K562 (cell line): Measurements from ENCODE around the gene LRP3. TPM values are rescaled to one million over a fixed set of nuclear protein-coding genes. Genes with fewer than 3 reads are reported as not detected.

Experiments
- ATAC-seq: fragments of 200-7000 bp; cut with Tn5 transposase; 3 replicates; pipeline ENCODE4 v1.9.1; 2020; ENCODE audit warnings: moderate library complexity
- BruUV-seq: library from RNA; stranded (reverse); fragments of 400-500 nt; replicated peaks from 2 replicates; lab custom pipeline; 2021; lab: Mats Ljungman, UMichigan
- CTCF ChIA-PET: fragments of 300-600 bp; formaldehyde crosslinking; extraction: SDS; loops from one replicate; lab custom pipeline; 2021; ENCODE audit warnings: low intra/inter-chr PET ratio; lab: Yijun Ruan, JAX
- POLR2A ChIA-PET: fragments of 300-600, 350-650 bp; sonication (Branson Sonifier 250); formaldehyde crosslinking; extraction: SDS; loops from one replicate; lab custom pipeline; 2021; ENCODE audit warnings: antibody characterized with exemption, inconsistent platforms; lab: Yijun Ruan, JAX
- DNase-seq, 4 experiments: peaks; one replicate each; pipeline versions ENCODE4 v3.0.0 to v3.0.0-alpha.2; 2011 to 2018; ENCODE audit warnings: low spot score in 3 of 4, mixed read lengths in 3 of 4; ENCODE audit errors: extremely low read depth in 1 of 4
- FAIRE-seq: peaks from 2 replicates; lab custom pipeline; 2011; peaks lifted over from hg19 to GRCh38; lab: Jason Lieb, UNC
- H2AFZ ChIP-seq: 2 replicates; pipeline ENCODE4 v1.6.0; 2011; ENCODE audit warnings: low read depth, low read length, control low read depth, inconsistent platforms
- H3K27ac ChIP-seq: fragments of 200-600 bp; 3 replicates; pipeline ENCODE4 v1.8.0; 2011; ENCODE audit warnings: low read depth, mild to moderate bottlenecking, control low read depth, inconsistent platforms, low read length, moderate library complexity, mixed read lengths; ENCODE audit errors: extremely low read depth
- H3K27me3 ChIP-seq, 2 experiments: fragments of 300-600 bp in 1 of 2; 2 replicates in 1 of 2; 3 replicates in 1 of 2; pipeline versions ENCODE4 v1.6.0 to v1.8.0; 2011; ENCODE audit warnings: inconsistent platforms in 2 of 2, low read length in 2 of 2, mild to moderate bottlenecking in 1 of 2, mixed read lengths in 1 of 2, moderate library complexity in 1 of 2; ENCODE audit not compliant: control insufficient read depth in 2 of 2, insufficient read depth in 2 of 2
- H3K36me3 ChIP-seq: fragments of 300-600 bp; 3 replicates; pipeline ENCODE4 v1.8.0; 2011; ENCODE audit warnings: mild to moderate bottlenecking, low read length, inconsistent platforms; ENCODE audit not compliant: control insufficient read depth, insufficient read depth
- H3K4me1 ChIP-seq, 2 experiments: fragments of 200-600 bp in 1 of 2; replicated peaks in 1 of 2; 2 replicates in 1 of 2; 3 replicates in 1 of 2; pipeline versions ENCODE4 v1.5.1 to v1.8.0; 2011; ENCODE audit warnings: inconsistent platforms in 2 of 2, low read length in 2 of 2, mild to moderate bottlenecking in 1 of 2, mixed read lengths in 1 of 2, moderate library complexity in 1 of 2; ENCODE audit not compliant: control insufficient read depth in 2 of 2, insufficient read depth in 2 of 2
- H3K4me2 ChIP-seq: 2 replicates; pipeline ENCODE4 v1.6.1; 2011; ENCODE audit warnings: low read length, control low read depth, inconsistent platforms, mixed read lengths; ENCODE audit not compliant: insufficient read depth
- H3K4me3 ChIP-seq: fragments of 200-600 bp; sonication (generic), shearing (Covaris generic); 2 replicates; pipeline ENCODE4 v1.5.1; 2016; ENCODE audit warnings: control low read depth, inconsistent platforms
- H3K79me2 ChIP-seq: fragments of 200-600 bp; 3 replicates; pipeline ENCODE4 v1.8.0; 2011; ENCODE audit warnings: low read length, inconsistent platforms; ENCODE audit not compliant: control insufficient read depth, insufficient read depth
- H3K9ac ChIP-seq, 2 experiments: 2 replicates each; pipeline versions ENCODE4 v1.6.0 to v1.6.1; 2011; ENCODE audit warnings: low read depth in 2 of 2, low read length in 2 of 2, control low read depth in 1 of 2, inconsistent platforms in 1 of 2, mild to moderate bottlenecking in 1 of 2, mixed read lengths in 1 of 2; ENCODE audit not compliant: insufficient read depth in 1 of 2
- H3K9me1 ChIP-seq: one replicate; pipeline ENCODE4 v1.6.0; 2011; ENCODE audit warnings: inconsistent platforms, mild to moderate bottlenecking, low read length, moderate library complexity; ENCODE audit not compliant: control insufficient read depth, insufficient read depth
- H3K9me3 ChIP-seq: replicated peaks from 2 replicates; pipeline ENCODE4 v1.5.1; 2011; ENCODE audit warnings: low read depth, low read length, inconsistent platforms; ENCODE audit not compliant: control insufficient read depth, insufficient read depth
- H4K20me1 ChIP-seq: replicated peaks from 2 replicates; pipeline ENCODE4 v1.6.1; 2011; ENCODE audit warnings: low read length, inconsistent platforms, mixed read lengths; ENCODE audit not compliant: control insufficient read depth, insufficient read depth
- CBX3 ChIP-seq, 2 experiments: IDR thresholded peaks; 1 replicate in 1 of 2; 2 replicates in 1 of 2; pipeline ENCODE4 v1.6.1; 2012; ENCODE audit warnings: inconsistent platforms in 2 of 2, low read length in 2 of 2, borderline replicate concordance in 1 of 2, control low read depth in 1 of 2
- CEBPB ChIP-seq: fragments of 450-650 bp; IDR thresholded peaks from 2 replicates; pipeline ENCODE4 v1.6.1; 2016; ENCODE audit warnings: missing genetic modification characterization, missing compliant biosample characterization
- CEBPG ChIP-seq, 3 experiments: fragments of 200-800 bp in 1 of 3; sonication (Bioruptor generic) in 1 of 3; sonication (generic) in 1 of 3; formaldehyde crosslinking in 1 of 3; IDR thresholded peaks in 2 of 3; conservative IDR thresholded peaks in 1 of 3; 2 replicates each; pipeline versions ENCODE4 v1.6.1 to v1.8.0; 2016 to 2022; ENCODE audit warnings: missing compliant biosample characterization in 2 of 3, missing genetic modification characterization in 2 of 3, mild to moderate bottlenecking in 1 of 3, missing genetic modification reagents in 1 of 3
- GTF2A2 ChIP-seq: IDR thresholded peaks from 2 replicates; pipeline ENCODE4 v1.6.1; 2016; ENCODE audit warnings: mild to moderate bottlenecking, missing genetic modification characterization, missing compliant biosample characterization
- HDAC2 ChIP-seq: fragments of 450-650 bp; IDR thresholded peaks from 2 replicates; pipeline ENCODE4 v1.6.1; 2016; ENCODE audit warnings: mild to moderate bottlenecking
- NCOA2 ChIP-seq, 2 experiments: fragments of 450-650 bp; IDR thresholded peaks; 2 replicates each; pipeline ENCODE4 v1.6.1; 2018; ENCODE audit warnings: mild to moderate bottlenecking in 2 of 2, moderate library complexity in 1 of 2; ENCODE audit not compliant: partially characterized antibody in 2 of 2
- NFXL1 ChIP-seq: fragments of 450-650 bp; formaldehyde crosslinking; IDR thresholded peaks from 2 replicates; pipeline ENCODE4 v1.4.0; 2021; ENCODE audit warnings: mild to moderate bottlenecking
- OTX1 ChIP-seq: fragments of 450-650 bp; formaldehyde crosslinking; IDR thresholded peaks from 2 replicates; pipeline ENCODE4 v1.4.0; 2022; ENCODE audit warnings: mild to moderate bottlenecking
- PPARD ChIP-seq: fragments of 250-450 bp; sonication (Bioruptor Pico); IDR thresholded peaks from 2 replicates; pipeline ENCODE4 v1.8.0; 2022; ENCODE audit warnings: inconsistent platforms, mild to moderate bottlenecking, moderate library complexity
- TCFL5 ChIP-seq: fragments of 250-450 bp; sonication (Bioruptor Pico); conservative IDR thresholded peaks from 2 replicates; pipeline ENCODE4 v1.6.1; 2021; ENCODE audit warnings: mild to moderate bottlenecking, moderate library complexity, matching md5 sums
- TFE3 ChIP-seq: fragments of 450-650 bp; formaldehyde crosslinking; IDR thresholded peaks from 2 replicates; pipeline ENCODE4 v1.4.0; 2020; ENCODE audit warnings: mild to moderate bottlenecking, mixed read lengths
- U2AF1 ChIP-seq: fragments of 200-400 bp; formaldehyde crosslinking; optimal IDR thresholded peaks from 2 replicates; pipeline ENCODE3; 2017; ENCODE audit warnings: mild to moderate bottlenecking, low read depth, low read length, moderate library complexity
- ZNF589 ChIP-seq: fragments of 200-800 bp; sonication (Bioruptor generic); IDR thresholded peaks from 2 replicates; pipeline ENCODE4 v1.6.1; 2016; ENCODE audit warnings: low read depth, missing genetic modification characterization, missing compliant biosample characterization
- WGBS: fragments of 100-300 bp; shearing (Covaris generic); methylation state at CpG from one replicate; pipeline ENCODE4 v1.1.6; 2016; ENCODE audit warnings: low coverage, mixed read lengths; ENCODE audit not compliant: insufficient coverage; ENCODE audit errors: missing lambda C conversion rate; 5-methylcytosine and 5-hydroxymethylcytosine counted together
- in situ Hi-C: fragments of 300-500 bp; cut with MboI; formaldehyde crosslinking; loops from 4 replicates; pipeline ENCODE4 v1.15.0; 2018; ENCODE audit warnings: inconsistent platforms, mixed read lengths
- intact Hi-C: fragments of 100-400 bp; cut with micrococcal nuclease; formaldehyde crosslinking; loops from 2 replicates; pipeline ENCODE4 v1.14.2; 2022
- polyA plus RNA-seq, 8 experiments: library from polyadenylated mRNA; depleted of rRNA in 4 of 8; stranded (reverse) in 5 of 8; unstranded in 3 of 8; fragments of >200 nt; fragmentation: Nextera tagmentation in 2 of 8; fragmentation: Illumina TruSeq in 1 of 8; extraction: Ambion mirVana in 2 of 8; extraction: Trizol in 1 of 8; gene quantifications; 2 replicates each; pipeline versions ENCODE4 v1.2.1 to v1.2.3, GENCODE V29; 2011 to 2014; ENCODE audit warnings: inconsistent platforms in 1 of 8, missing spikeins in 1 of 8
- total RNA-seq, 7 experiments: library from RNA; depleted of rRNA in 6 of 7; stranded (reverse); fragments of >200 nt in 6 of 7; fragmentation: Illumina TruSeq in 2 of 7; extraction: Trizol in 2 of 7; gene quantifications; 2 replicates each; pipeline versions ENCODE4 v1.2.1 to v1.2.3, GENCODE V29; 2011 to 2021; ENCODE audit warnings: low replicate concordance in 1 of 7

The LRP3 gene
- total and polyA plus RNA-seq, 9 of the 15 experiments (the other 6 are each of a cell fraction or from before 2014, with no cell fraction given) = 0.29 TPM; not detected in 8

- Histone ChIP-seq H3K27ac (no peak overlapping the region), H3K79me2 (no peaks in the 10 kb centered on the region), H3K9me3 (no peaks in the 10 kb centered on the region; the same call in none of the 2 replicates), H3K9ac (no peak overlapping the region), H4K20me1 (peaks cover 15% of the 10 kb centered on the region), H3K4me2 (no peak overlapping the region), H2AFZ (no peak overlapping the region), H3K36me3 (no peaks in the 10 kb centered on the region), H3K27me3 (peaks cover 0 to 13% of the 10 kb centered on the region in 2 experiments; a peak in 3 of 5 replicates), H3K4me1 (peaks cover 0 to 9% of the 10 kb centered on the region in 2 experiments; a peak in 2 of 5 replicates), H3K4me3 (no peak overlapping the region), H3K9me1 (no peaks in the 10 kb centered on the region)
- ChIA-PET CTCF (no interaction called here), POLR2A (interaction anchor here (0.6 kb wide), 1 partner anchor 173 kb away, joined by 3 read pairs; no protein-coding TSS in a partner anchor)
- TF ChIP-seq NCOA2 (IDR thresholded peaks at IDR 0.05; ENCODE audit: partially characterized antibody in 2 of 2) (no peak), ZNF589 (CRISPR knock-in tag) (no peak), TCFL5 (CRISPR knock-in tag) (no peak), U2AF1 (no peak), CEBPB (tag) (peak; percentile 46; the same call in 1 of the 2 replicates), CEBPG (CRISPR knock-in tag; IDR thresholded peaks at IDR 0.05) (no peak), CEBPG (tag; conservative IDR thresholded peaks at IDR 0.05 in 1 of 2, IDR thresholded peaks at IDR 0.05 in 1 of 2) (peak; percentile 47 to 66), GTF2A2 (no peak), NFXL1 (CRISPR knock-in tag) (no peak), HDAC2 (no peak), CBX3 (IDR thresholded peaks at IDR 0.05; ENCODE audit: borderline replicate concordance in 1 of 2, low read length in 2 of 2) (no peak), OTX1 (CRISPR knock-in tag) (no peak), PPARD (CRISPR knock-in tag) (no peak), TFE3 (CRISPR knock-in tag) (no peak)
- DNase-seq (no peak), FAIRE-seq (no peak), ATAC-seq (no peak)
- BruUV-seq = no TSS peak
- WGBS = 5% methylated on average over 5 of the region's 5 CpGs
- in situ Hi-C loops = no loop called here
- intact Hi-C loops = no loop called here
Measured at GRCh38 chr19:33231511-33231910, 37.4 kb downstream of the LRP3 start.
